HEK293 (cell line): ENCODE data around the gene NEK7.

Experiments
- CTCF ChIP-seq: fragments of 450-650 bp; formaldehyde crosslinking; IDR thresholded peaks from 2 replicates; pipeline ENCODE4 v1.5.1; 2016; ENCODE audit warnings: missing biosample characterization, missing genetic modification characterization
- KLF10 ChIP-seq: fragments of 450-650 bp; IDR thresholded peaks from 2 replicates; pipeline ENCODE4 v1.5.1; 2018; ENCODE audit warnings: missing biosample characterization, mild to moderate bottlenecking, missing genetic modification characterization
- PBX3 ChIP-seq: sonication (generic); formaldehyde crosslinking; IDR thresholded peaks from 2 replicates; pipeline ENCODE4 v1.8.1; 2022; ENCODE audit warnings: mild to moderate bottlenecking, moderate library complexity, missing genetic modification reagents
- ZBTB11 ChIP-seq: fragments of 450-650 bp; formaldehyde crosslinking; conservative IDR thresholded peaks from 2 replicates; pipeline ENCODE4 v1.5.1; 2016; ENCODE audit warnings: low read depth, missing biosample characterization, missing genetic modification characterization
- ZBTB17 ChIP-seq: fragments of 450-650 bp; formaldehyde crosslinking; IDR thresholded peaks from 2 replicates; pipeline ENCODE4 v1.5.1; 2016; ENCODE audit warnings: missing biosample characterization, missing genetic modification characterization
- ZFP37 ChIP-seq: fragments of 450-650 bp; formaldehyde crosslinking; IDR thresholded peaks from 2 replicates; pipeline ENCODE4 v1.5.1; 2016; ENCODE audit warnings: missing biosample characterization, missing genetic modification characterization
- ZFP69B ChIP-seq: fragments of 450-650 bp; formaldehyde crosslinking; IDR thresholded peaks from 2 replicates; pipeline ENCODE4 v1.5.1; 2016; ENCODE audit warnings: missing biosample characterization, missing genetic modification characterization
- ZNF549 ChIP-seq: fragments of 450-650 bp; IDR thresholded peaks from 2 replicates; pipeline ENCODE4 v1.5.1; 2018; ENCODE audit warnings: missing biosample characterization, missing genetic modification characterization, mild to moderate bottlenecking, inconsistent platforms, moderate library complexity
- ZNF571 ChIP-seq: fragments of 450-650 bp; formaldehyde crosslinking; IDR thresholded peaks from 2 replicates; pipeline ENCODE4 v1.5.0; 2017; ENCODE audit warnings: missing biosample characterization, missing genetic modification characterization
- ZNF660 ChIP-seq: fragments of 450-650 bp; IDR thresholded peaks from 2 replicates; pipeline ENCODE4 v1.5.1; 2018; ENCODE audit warnings: missing biosample characterization, mild to moderate bottlenecking, missing genetic modification characterization
- ZNF704 ChIP-seq: fragments of 450-650 bp; formaldehyde crosslinking; IDR thresholded peaks from 2 replicates; pipeline ENCODE4 v1.5.1; 2016; ENCODE audit warnings: missing biosample characterization, missing genetic modification characterization
- ZNF777 ChIP-seq: fragments of 450-650 bp; formaldehyde crosslinking; IDR thresholded peaks from 2 replicates; pipeline ENCODE4 v1.5.1; 2017; ENCODE audit warnings: missing biosample characterization, missing genetic modification characterization, borderline replicate concordance
- ZNF785 ChIP-seq: fragments of 450-650 bp; formaldehyde crosslinking; IDR thresholded peaks from 2 replicates; pipeline ENCODE4 v1.5.1; 2016; ENCODE audit warnings: missing biosample characterization, missing genetic modification characterization
- ZSCAN18 ChIP-seq: fragments of 450-650 bp; formaldehyde crosslinking; IDR thresholded peaks from 2 replicates; pipeline ENCODE4 v1.5.1; 2016; ENCODE audit warnings: missing biosample characterization, missing genetic modification characterization

- TF ChIP-seq CTCF (no peak), ZBTB11 (no peak), ZNF704 (tag by site-specific recombination) (no peak), KLF10 (tag by site-specific recombination) (no peak), ZNF777 (tag by site-specific recombination) (no peak), ZBTB17 (tag by site-specific recombination) (no peak), ZNF660 (tag by site-specific recombination) (no peak), ZNF549 (tag by site-specific recombination) (no peak), ZSCAN18 (no peak), ZNF785 (tag by site-specific recombination) (no peak), ZFP69B (tag by site-specific recombination) (no peak), ZNF571 (tag by site-specific recombination) (no peak), ZFP37 (tag by site-specific recombination) (no peak), PBX3 (CRISPR knock-in tag) (no peak)
Observed at GRCh38 chr1:198359024-198359653, 202.3 kb downstream of the NEK7 start.
